Activated naive CD4-positive, alpha-beta T cell treated with anti-CD3 and anti-CD28 coated beads, Interleukin-2, amount 10 ng/mL, durations not matched to agents 7 days and 5 days (primary cell): ENCODE measurements around the gene ASIC4.
A peak's percentile ranks its signal among the peaks of the same experiment; 100 is the strongest.

Experiments used
- CTCF ChIA-PET: fragments of 350-600 bp; sonication (Branson Sonifier 250); formaldehyde crosslinking; loops from one replicate; lab custom pipeline; 2021; ENCODE audit warnings: antibody characterized with exemption; lab: Charles Lee
- DNase-seq: peaks from one replicate; pipeline ENCODE4 v3.0.0-alpha.2; 2020
- H3K27ac Mint-ChIP-seq: one replicate; pipeline ENCODE4 v1.8.0; 2021; ENCODE audit warnings: mild to moderate bottlenecking, moderate library complexity, mixed read lengths
- H3K27me3 Mint-ChIP-seq: one replicate; pipeline ENCODE4 v1.8.0; 2021; ENCODE audit warnings: mild to moderate bottlenecking, mixed read lengths
- H3K36me3 Mint-ChIP-seq: one replicate; pipeline ENCODE4 v1.8.0; 2021; ENCODE audit warnings: mixed read lengths
- H3K4me1 Mint-ChIP-seq: one replicate; pipeline ENCODE4 v1.8.0; 2021; ENCODE audit warnings: mixed read lengths
- H3K4me3 Mint-ChIP-seq: one replicate; pipeline ENCODE4 v1.8.0; 2021; ENCODE audit warnings: mild to moderate bottlenecking, moderate library complexity, mixed read lengths
- H3K9me3 Mint-ChIP-seq: one replicate; pipeline ENCODE4 v1.8.0; 2021; ENCODE audit warnings: mixed read lengths

The ASIC4 gene

GRCh38 chr2:219543596-219544358 is 29.5 kb downstream of the ASIC4 start, which contains the start of the genes CHPF and TMEM198:
CHPF (minus strand) TSS chr2:219543809; CDS start chr2:219543538, 271 bp downstream.
TMEM198 (plus strand) TSS chr2:219544028; CDS start chr2:219544728, 700 bp downstream.
- Mint-ChIP-seq H3K27me3 (peaks cover 36% of the 10 kb centered on the region), H3K27ac (peak within 1 kb of the TSS; percentile 86)

GRCh38 chr2:219544567-219544966 is 30.3 kb downstream of the ASIC4 start:
- Mint-ChIP-seq H3K27ac (peak overlapping the region; percentile 47), H3K9me3 (no peaks in the 10 kb centered on the region), H3K36me3 (peaks cover 2% of the 10 kb centered on the region), H3K27me3 (peaks cover 44% of the 10 kb centered on the region), H3K4me3 (peak overlapping the region; percentile 77), H3K4me1 (peaks cover 23% of the 10 kb centered on the region)
- no peak for DNase-seq
- CTCF ChIA-PET = interaction anchor here (1.9 kb wide), 1 partner anchor 16 kb away, joined by 6 read pairs; no protein-coding TSS in a partner anchor

More at GRCh38 chr2:219543596-219544358, 29.5 kb downstream of the ASIC4 start, which contains the start of the genes CHPF and TMEM198:
- Mint-ChIP-seq H3K9me3 (no peaks in the 10 kb centered on the region), H3K36me3 (peaks cover 2% of the 10 kb centered on the region), H3K4me1 (peaks cover 23% of the 10 kb centered on the region), H3K4me3 (peak within 1 kb of the TSS; percentile 77)
- peak; percentile 97 for DNase-seq
- CTCF ChIA-PET = interaction anchor here (0.8 to 2.4 kb wide), 5 partner anchors 10 to 146 kb away, joined by 3 to 23 read pairs (median 6); no protein-coding TSS in a partner anchor

- Mint-ChIP-seq H3K4me3 (peak overlapping the region; percentile 77), H3K27ac (no peak overlapping the region), H3K9me3 (no peaks in the 10 kb centered on the region), H3K36me3 (peaks cover 2% of the 10 kb centered on the region), H3K27me3 (peaks cover 53% of the 10 kb centered on the region), H3K4me1 (peaks cover 23% of the 10 kb centered on the region)
- CTCF ChIA-PET = interaction anchor here (1.9 kb wide), 1 partner anchor 15 kb away, joined by 6 read pairs; no protein-coding TSS in a partner anchor
- no peak for DNase-seq
Observed at GRCh38 chr2:219545295-219545942, 31.1 kb downstream of the ASIC4 start.

GRCh38 chr2:219545943-219546352 is 31.7 kb downstream of the ASIC4 start:
- Mint-ChIP-seq H3K27ac (no peak overlapping the region), H3K27me3 (peaks cover 58% of the 10 kb centered on the region), H3K4me3 (no peak overlapping the region), H3K4me1 (peaks cover 23% of the 10 kb centered on the region), H3K36me3 (peaks cover 2% of the 10 kb centered on the region), H3K9me3 (no peaks in the 10 kb centered on the region)
- CTCF ChIA-PET = interaction anchor here (1.9 kb wide), 1 partner anchor 14 kb away, joined by 6 read pairs; no protein-coding TSS in a partner anchor
- DNase-seq = no peak

GRCh38 chr2:219547621-219548020 is 33.3 kb downstream of the ASIC4 start:
- CTCF ChIA-PET = interaction anchor here (6.0 kb wide), 1 partner anchor 13 kb away, joined by 30 read pairs; no protein-coding TSS in a partner anchor
- no peaks in the 10 kb centered on the region for H3K36me3 Mint-ChIP-seq
- peaks cover 75% of the 10 kb centered on the region for H3K27me3 Mint-ChIP-seq
- no peaks in the 10 kb centered on the region for H3K9me3 Mint-ChIP-seq
- no peak for DNase-seq
- H3K27ac Mint-ChIP-seq = no peak overlapping the region
- no peak overlapping the region for H3K4me3 Mint-ChIP-seq
- H3K4me1 Mint-ChIP-seq = peaks cover 17% of the 10 kb centered on the region

- H3K4me1 Mint-ChIP-seq = peaks cover 19% of the 10 kb centered on the region
- H3K4me3 Mint-ChIP-seq = no peak overlapping the region
- H3K36me3 Mint-ChIP-seq = no peaks in the 10 kb centered on the region
- H3K27ac Mint-ChIP-seq = no peak overlapping the region
- no peak for DNase-seq
- CTCF ChIA-PET = interaction anchor here (1.2 to 6.0 kb wide), 3 partner anchors 11 to 141 kb away, joined by 3 to 30 read pairs (median 4); no protein-coding TSS in a partner anchor
- peaks cover 84% of the 10 kb centered on the region for H3K27me3 Mint-ChIP-seq
- H3K9me3 Mint-ChIP-seq = no peaks in the 10 kb centered on the region
Observed at GRCh38 chr2:219548990-219549389, 34.7 kb downstream of the ASIC4 start.

GRCh38 chr2:219549619-219550018 is 35.3 kb downstream of the ASIC4 start:
- H3K4me3 Mint-ChIP-seq = no peak overlapping the region
- CTCF ChIA-PET = interaction anchor here (1.4 to 6.0 kb wide), 2 partner anchors 11 to 93 kb away, joined by 4 to 30 read pairs; no protein-coding TSS in a partner anchor

GRCh38 chr2:219551441-219552381 is 37.4 kb downstream of the ASIC4 start:
- peaks cover 66% of the 10 kb centered on the region for H3K27me3 Mint-ChIP-seq
- CTCF ChIA-PET = interaction anchor here (0.8 to 6.0 kb wide), 3 partner anchors 9 to 11 kb away, joined by 3 to 30 read pairs (median 23); partner anchors contain the start of genes CHPF and TMEM198
- H3K36me3 Mint-ChIP-seq = no peaks in the 10 kb centered on the region
- H3K4me1 Mint-ChIP-seq = peaks cover 10% of the 10 kb centered on the region
- DNase-seq = no peak
- peak overlapping the region; percentile 50 for H3K27ac Mint-ChIP-seq
- H3K9me3 Mint-ChIP-seq = no peaks in the 10 kb centered on the region
- peak overlapping the region; percentile 71 for H3K4me3 Mint-ChIP-seq

More at GRCh38 chr2:219549619-219550018, 35.3 kb downstream of the ASIC4 start:
- peaks cover 13% of the 10 kb centered on the region for H3K4me1 Mint-ChIP-seq
- peaks cover 84% of the 10 kb centered on the region for H3K27me3 Mint-ChIP-seq
- H3K9me3 Mint-ChIP-seq = no peaks in the 10 kb centered on the region
- no peak for DNase-seq
- no peaks in the 10 kb centered on the region for H3K36me3 Mint-ChIP-seq
- H3K27ac Mint-ChIP-seq = no peak overlapping the region

GRCh38 chr2:219552382-219553167 is 38.3 kb downstream of the ASIC4 start:
- CTCF ChIA-PET = interaction anchor here (4.1 to 6.0 kb wide), 2 partner anchors 8 to 10 kb away, joined by 23 to 30 read pairs; partner anchors contain the start of genes CHPF and TMEM198
- Mint-ChIP-seq H3K9me3 (no peaks in the 10 kb centered on the region), H3K27me3 (peaks cover 62% of the 10 kb centered on the region), H3K36me3 (no peaks in the 10 kb centered on the region), H3K4me3 (peak overlapping the region; percentile 71), H3K27ac (peak overlapping the region; percentile 50), H3K4me1 (peaks cover 10% of the 10 kb centered on the region)
- peak; percentile 82 for DNase-seq

- H3K4me1 Mint-ChIP-seq = peaks cover 10% of the 10 kb centered on the region
- H3K9me3 Mint-ChIP-seq = no peaks in the 10 kb centered on the region
- DNase-seq = no peak
- CTCF ChIA-PET = interaction anchor here (4.1 kb wide), 1 partner anchor 10 kb away, joined by 23 read pairs; the partner anchor contains the start of genes CHPF and TMEM198
- H3K4me3 Mint-ChIP-seq = peak overlapping the region; percentile 29
- peaks cover 62% of the 10 kb centered on the region for H3K27me3 Mint-ChIP-seq
- no peaks in the 10 kb centered on the region for H3K36me3 Mint-ChIP-seq
- no peak overlapping the region for H3K27ac Mint-ChIP-seq
Observed at GRCh38 chr2:219553168-219553417, 38.8 kb downstream of the ASIC4 start.

GRCh38 chr2:219553463-219553963 is 39.2 kb downstream of the ASIC4 start:
- H3K27ac Mint-ChIP-seq = no peak overlapping the region

GRCh38 chr2:219554350-219554749 is 40.1 kb downstream of the ASIC4 start:
- Mint-ChIP-seq H3K4me1 (peaks cover 10% of the 10 kb centered on the region), H3K36me3 (no peaks in the 10 kb centered on the region), H3K27me3 (peaks cover 63% of the 10 kb centered on the region), H3K9me3 (no peaks in the 10 kb centered on the region), H3K4me3 (no peak overlapping the region), H3K27ac (no peak overlapping the region)
- CTCF ChIA-PET = interaction anchor here (4.1 kb wide), 1 partner anchor 11 kb away, joined by 23 read pairs; the partner anchor contains the start of genes CHPF and TMEM198
- DNase-seq = no peak

More at GRCh38 chr2:219553463-219553963, 39.2 kb downstream of the ASIC4 start:
- CTCF ChIA-PET = interaction anchor here (4.1 kb wide), 1 partner anchor 11 kb away, joined by 23 read pairs; the partner anchor contains the start of genes CHPF and TMEM198
- Mint-ChIP-seq H3K9me3 (no peaks in the 10 kb centered on the region), H3K4me1 (peaks cover 10% of the 10 kb centered on the region), H3K27me3 (peaks cover 65% of the 10 kb centered on the region), H3K36me3 (no peaks in the 10 kb centered on the region), H3K4me3 (peak overlapping the region; percentile 29)
- DNase-seq = no peak
